Tibial artery (tissue), 4 donors: ENCODE data around the gene AKAP13.

Source experiments
- DNase-seq, 2 donors: peaks; one replicate each; pipeline ENCODE4 v3.0.0-alpha.2; 2019
- H3K27ac ChIP-seq, 2 donors: fragments of 200-600 bp; sonication (generic) in 1 of 2; 1 replicate in 1 of 2; 2 replicates in 1 of 2; pipeline ENCODE4 v1.5.1; 2018 to 2019; ENCODE audit warnings: mild to moderate bottlenecking in 1 of 2
- H3K27me3 ChIP-seq, 2 donors: fragments of 200-600 bp; sonication (generic) in 1 of 2; one replicate each; pipeline versions ENCODE4 v1.5.1 to v1.6.0; 2016 to 2019
- H3K36me3 ChIP-seq, 3 donors: fragments of 200-600 bp; sonication (generic) in 2 of 3; one replicate each; pipeline ENCODE4 v1.5.1; 2016 to 2019; ENCODE audit warnings: mild to moderate bottlenecking in 2 of 3
- H3K4me1 ChIP-seq, 4 donors: fragments of 200-600 bp; sonication (generic) in 2 of 4; 1 replicate in 3 of 4; 2 replicates in 1 of 4; pipeline ENCODE4 v1.5.1; 2016 to 2019
- H3K4me3 ChIP-seq, 2 donors: fragments of 200-600 bp; sonication (generic) in 1 of 2; 1 replicate in 1 of 2; 2 replicates in 1 of 2; pipeline ENCODE4 v1.5.1; 2018 to 2019; ENCODE audit warnings: mild to moderate bottlenecking in 2 of 2
- H3K9me3 ChIP-seq, 3 donors: fragments of 200-600 bp; sonication (generic) in 1 of 3; one replicate each; pipeline ENCODE4 v1.5.1; 2016 to 2019
- intact Hi-C: fragments of 100-400 bp; cut with DNase I; formaldehyde crosslinking; loops from one replicate; pipeline ENCODE4 v1.15.0; 2023; ENCODE audit warnings: low total_unique reads
- TF ChIP-seq, protein P1 (sequence below), 2 experiments: fragments of 200-600 bp in 1 of 2; fragments of 450-650 bp in 1 of 2; IDR thresholded peaks; one replicate each; pipeline ENCODE4 v1.5.1; 2017 to 2019; ENCODE audit warnings: antibody characterized with exemption in 2 of 2, mild to moderate bottlenecking in 1 of 2, moderate library complexity in 1 of 2

AKAP13 gene

DNA sequence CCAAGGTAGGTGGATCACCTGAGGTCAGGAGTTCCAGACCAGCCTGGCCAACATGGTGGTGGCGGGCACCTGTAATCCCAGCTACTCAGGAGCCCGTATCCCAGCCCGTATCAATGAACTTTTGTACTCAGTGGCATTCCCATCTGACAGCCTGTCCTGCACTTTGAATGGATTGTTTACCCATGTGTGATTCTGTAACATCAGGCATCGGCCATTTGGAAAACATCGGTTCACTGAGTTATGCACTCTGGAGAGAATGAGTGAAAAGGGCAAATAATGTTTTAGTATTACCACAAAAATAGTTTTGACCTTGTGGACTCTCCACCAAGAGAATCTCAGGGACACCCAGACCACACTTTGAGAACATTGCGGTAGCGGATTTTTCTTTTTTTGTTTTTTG is 400.7 kb downstream of the AKAP13 start:
- intact Hi-C loops, result no loop called here
- H3K9me3 ChIP-seq, result no peaks in the 10 kb centered on the region
- no peak overlapping the region for H3K4me3 ChIP-seq
- no peak overlapping the region for H3K27ac ChIP-seq
- H3K27me3 ChIP-seq, result no peaks in the 10 kb centered on the region
- TF ChIP-seq, protein P1, sequence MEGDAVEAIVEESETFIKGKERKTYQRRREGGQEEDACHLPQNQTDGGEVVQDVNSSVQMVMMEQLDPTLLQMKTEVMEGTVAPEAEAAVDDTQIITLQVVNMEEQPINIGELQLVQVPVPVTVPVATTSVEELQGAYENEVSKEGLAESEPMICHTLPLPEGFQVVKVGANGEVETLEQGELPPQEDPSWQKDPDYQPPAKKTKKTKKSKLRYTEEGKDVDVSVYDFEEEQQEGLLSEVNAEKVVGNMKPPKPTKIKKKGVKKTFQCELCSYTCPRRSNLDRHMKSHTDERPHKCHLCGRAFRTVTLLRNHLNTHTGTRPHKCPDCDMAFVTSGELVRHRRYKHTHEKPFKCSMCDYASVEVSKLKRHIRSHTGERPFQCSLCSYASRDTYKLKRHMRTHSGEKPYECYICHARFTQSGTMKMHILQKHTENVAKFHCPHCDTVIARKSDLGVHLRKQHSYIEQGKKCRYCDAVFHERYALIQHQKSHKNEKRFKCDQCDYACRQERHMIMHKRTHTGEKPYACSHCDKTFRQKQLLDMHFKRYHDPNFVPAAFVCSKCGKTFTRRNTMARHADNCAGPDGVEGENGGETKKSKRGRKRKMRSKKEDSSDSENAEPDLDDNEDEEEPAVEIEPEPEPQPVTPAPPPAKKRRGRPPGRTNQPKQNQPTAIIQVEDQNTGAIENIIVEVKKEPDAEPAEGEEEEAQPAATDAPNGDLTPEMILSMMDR (IDR thresholded peaks at IDR 0.05), result no peak
- DNase-seq, result no peak
- H3K4me1 ChIP-seq, result peaks cover 8 to 12% (median 10%) of the 10 kb centered on the region in 4 donors
- H3K36me3 ChIP-seq, result no peaks in the 10 kb centered on the region

DNA sequence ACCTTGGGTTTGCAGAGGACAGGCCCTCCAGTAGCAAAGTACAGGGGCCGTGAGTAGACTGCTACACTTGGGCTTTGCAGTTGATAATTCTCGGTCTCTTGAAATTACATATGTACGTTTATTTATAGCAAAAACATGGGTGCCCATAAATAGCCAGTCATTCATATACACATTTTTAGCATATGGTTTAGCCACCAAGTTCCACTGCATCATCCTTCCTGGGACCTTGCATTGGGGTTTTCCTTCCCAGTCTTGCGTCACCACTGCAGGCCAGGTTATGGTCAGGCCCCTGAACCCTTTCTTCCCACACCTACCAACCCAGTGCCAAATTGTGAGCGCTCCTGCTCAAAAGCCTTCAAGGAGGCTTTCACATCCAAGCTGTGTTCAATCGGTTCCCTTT is 401.7 kb downstream of the AKAP13 start:
- no peak for DNase-seq
- peaks cover 8 to 20% (median 18%) of the 10 kb centered on the region in 4 donors for H3K4me1 ChIP-seq
- no peaks in the 10 kb centered on the region for H3K36me3 ChIP-seq
- no peak overlapping the region for H3K27ac ChIP-seq
- intact Hi-C loops, result no loop called here
- TF ChIP-seq, protein P1 (IDR thresholded peaks at IDR 0.05), result no peak
- no peaks in the 10 kb centered on the region for H3K27me3 ChIP-seq
- H3K4me3 ChIP-seq, result no peak overlapping the region
- no peaks in the 10 kb centered on the region for H3K9me3 ChIP-seq

DNA sequence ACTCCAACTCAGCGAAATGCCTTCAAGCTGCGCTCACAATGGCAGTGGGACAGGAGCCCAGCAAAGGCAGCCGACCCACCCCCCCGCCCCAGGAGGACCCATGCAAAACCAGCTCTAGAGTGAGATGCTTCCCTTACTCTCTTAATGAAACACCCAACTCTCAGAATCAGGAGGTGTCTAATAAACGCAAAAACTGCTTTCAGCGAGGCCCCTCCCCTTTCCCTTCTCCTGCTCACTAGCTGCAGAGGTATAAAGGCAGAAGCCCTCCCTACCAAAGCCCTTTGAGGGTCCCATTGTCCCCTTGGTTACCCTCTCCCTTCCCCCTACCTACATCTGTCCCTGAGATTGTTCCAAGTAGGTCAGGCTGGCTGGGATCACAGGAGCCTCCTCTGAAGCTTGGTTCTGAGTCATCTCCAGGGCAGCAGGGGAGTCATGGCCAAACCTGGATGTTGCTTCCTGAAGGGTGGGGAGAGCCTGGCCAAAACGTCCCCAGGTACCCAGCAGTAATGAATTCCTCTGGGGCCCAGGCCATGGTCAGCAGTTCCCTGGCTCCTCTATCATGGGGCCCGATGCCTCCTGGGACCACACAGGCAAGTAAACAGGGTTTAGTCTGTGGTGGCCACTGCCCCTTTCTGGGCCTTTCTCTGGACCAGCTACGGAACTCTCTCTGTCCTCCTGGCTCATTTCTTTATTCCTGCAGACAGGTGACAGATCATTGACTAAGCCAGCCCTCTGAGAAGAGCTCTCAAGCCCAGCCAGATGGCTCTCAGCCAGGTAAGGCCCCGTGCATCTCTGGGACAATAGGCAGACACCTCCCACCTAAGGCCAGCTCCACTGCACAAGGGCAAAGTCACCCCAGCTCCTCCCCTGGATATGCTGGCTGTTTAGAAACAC is 405.7 kb downstream of the AKAP13 start:
- Histone ChIP-seq H3K9me3 (no peaks in the 10 kb centered on the region), H3K4me1 (peaks cover 8 to 29% (median 18%) of the 10 kb centered on the region in 4 donors), H3K36me3 (no peaks in the 10 kb centered on the region), H3K27ac (peak overlapping the region; percentile 51 to 61), H3K27me3 (no peaks in the 10 kb centered on the region), H3K4me3 (peak overlapping the region; percentile 3 to 22)
- TF ChIP-seq, protein P1 (IDR thresholded peaks at IDR 0.05), result no peak
- no peak for DNase-seq
- intact Hi-C loops, result loop anchor here (5.0 kb wide), 1 partner anchor 34 kb away; no protein-coding TSS in a partner anchor

DNA sequence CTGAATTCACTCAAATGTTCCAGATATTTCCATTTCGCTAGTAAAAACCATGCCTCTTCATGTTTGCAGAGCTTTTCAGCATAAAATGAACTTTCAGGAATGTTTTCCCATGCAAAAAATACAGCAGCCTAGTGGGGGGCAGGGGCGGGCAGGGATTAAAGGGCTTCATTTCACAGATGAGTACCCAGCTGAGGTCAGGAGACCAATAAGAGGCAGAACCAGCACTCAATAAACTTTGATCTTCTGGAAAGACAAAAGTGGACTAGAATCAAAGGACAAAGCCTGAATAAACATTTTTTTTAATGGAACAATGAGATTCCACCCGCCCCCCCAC is 406.3 kb downstream of the AKAP13 start:
- intact Hi-C loops, result loop anchor here (5.0 kb wide), 1 partner anchor 34 kb away; no protein-coding TSS in a partner anchor
- no peak overlapping the region for H3K4me3 ChIP-seq
- no peaks in the 10 kb centered on the region for H3K36me3 ChIP-seq
- DNase-seq, result no peak
- H3K9me3 ChIP-seq, result no peaks in the 10 kb centered on the region
- peak overlapping the region; percentile 51 to 61 for H3K27ac ChIP-seq
- H3K27me3 ChIP-seq, result no peaks in the 10 kb centered on the region
- peaks cover 8 to 29% (median 18%) of the 10 kb centered on the region in 4 donors for H3K4me1 ChIP-seq
- TF ChIP-seq, protein P1 (IDR thresholded peaks at IDR 0.05), result no peak

DNA sequence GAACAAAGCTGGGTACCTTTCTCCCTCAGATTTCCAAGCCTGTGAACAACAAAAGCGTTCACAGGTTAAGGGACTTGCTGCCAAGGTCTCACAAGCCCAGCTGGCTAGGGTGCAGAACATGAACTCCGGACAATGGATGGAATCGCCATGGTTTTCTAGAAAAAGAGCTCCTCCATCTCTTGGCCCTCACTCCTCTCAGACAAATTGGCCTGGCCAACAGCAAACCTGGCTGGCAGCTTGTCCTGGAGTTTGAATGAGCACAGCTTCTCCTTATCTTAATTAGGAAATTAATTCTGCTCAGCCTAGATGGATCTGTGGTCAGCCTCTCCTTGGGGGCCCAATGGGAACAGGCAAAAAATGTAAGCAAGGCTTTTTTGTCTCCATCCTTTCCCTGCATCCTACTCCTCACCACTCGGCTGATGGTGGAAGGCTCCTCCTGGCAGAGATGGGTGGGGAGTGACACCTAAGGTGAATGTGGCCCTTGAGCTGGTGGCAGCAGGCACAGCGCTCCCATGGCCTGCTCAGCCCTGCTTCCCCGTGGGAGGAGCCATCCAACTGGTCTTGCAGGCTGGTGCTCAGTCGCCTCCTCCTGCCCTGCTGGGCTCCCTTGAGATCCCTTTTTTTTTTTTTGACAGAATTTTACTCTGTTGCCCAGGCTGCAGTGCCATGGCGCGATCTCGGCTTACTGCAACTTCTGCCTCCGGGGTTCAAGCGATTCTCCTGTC is 408.5 kb downstream of the AKAP13 start:
- Histone ChIP-seq H3K27ac (no peak overlapping the region), H3K4me3 (no peak overlapping the region), H3K27me3 (no peaks in the 10 kb centered on the region), H3K4me1 (peaks cover 8 to 44% (median 38%) of the 10 kb centered on the region in 4 donors), H3K9me3 (no peaks in the 10 kb centered on the region), H3K36me3 (no peaks in the 10 kb centered on the region)
- intact Hi-C loops, result loop anchor here (5.0 kb wide), 1 partner anchor 37 kb away; no protein-coding TSS in a partner anchor
- TF ChIP-seq, protein P1 (IDR thresholded peaks at IDR 0.05), result no peak
- no peak for DNase-seq
